AG09309 (cell line): ENCODE results near the gene OLFML2B.
A peak's percentile ranks its signal among the peaks of the same experiment; 100 is the strongest.

Source experiments
- DNase-seq: peaks from one replicate; pipeline ENCODE4 v3.0.0-alpha.2; 2010; ENCODE audit warnings: low read depth
- H3K4me3 ChIP-seq: 2 replicates; pipeline ENCODE4 v1.5.1; 2011; ENCODE audit warnings: mild to moderate bottlenecking, low read depth, low read length, moderate library complexity; ENCODE audit not compliant: control insufficient read depth
- TF ChIP-seq, protein P1 (sequence below): IDR thresholded peaks from 2 replicates; pipeline ENCODE4 v1.5.1; 2011; ENCODE audit warnings: mild to moderate bottlenecking, low read depth, low read length, inconsistent platforms; ENCODE audit not compliant: insufficient read depth, control insufficient read depth; ENCODE audit errors: missing control alignments

Gene OLFML2B

DNA sequence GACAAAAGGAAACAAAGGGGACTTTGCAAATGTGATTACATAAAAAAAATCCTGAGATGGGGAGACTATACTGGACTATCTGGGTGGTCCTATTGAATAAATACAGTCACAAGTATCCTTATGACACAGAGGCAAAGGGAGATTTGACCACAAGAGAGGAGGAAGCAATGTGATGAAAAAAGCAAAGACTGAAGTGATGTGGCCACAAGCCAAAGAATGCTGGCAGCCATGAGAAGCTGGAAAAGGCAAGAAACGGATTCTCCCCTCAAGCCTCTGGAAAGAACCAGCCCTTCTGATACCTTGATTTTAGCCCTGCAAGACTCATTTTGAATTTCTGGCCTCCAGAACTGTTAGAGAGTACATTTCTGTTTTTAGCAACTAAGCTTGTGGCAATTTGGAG is 36.4 kb downstream of the OLFML2B start:
- TF ChIP-seq, protein P1, sequence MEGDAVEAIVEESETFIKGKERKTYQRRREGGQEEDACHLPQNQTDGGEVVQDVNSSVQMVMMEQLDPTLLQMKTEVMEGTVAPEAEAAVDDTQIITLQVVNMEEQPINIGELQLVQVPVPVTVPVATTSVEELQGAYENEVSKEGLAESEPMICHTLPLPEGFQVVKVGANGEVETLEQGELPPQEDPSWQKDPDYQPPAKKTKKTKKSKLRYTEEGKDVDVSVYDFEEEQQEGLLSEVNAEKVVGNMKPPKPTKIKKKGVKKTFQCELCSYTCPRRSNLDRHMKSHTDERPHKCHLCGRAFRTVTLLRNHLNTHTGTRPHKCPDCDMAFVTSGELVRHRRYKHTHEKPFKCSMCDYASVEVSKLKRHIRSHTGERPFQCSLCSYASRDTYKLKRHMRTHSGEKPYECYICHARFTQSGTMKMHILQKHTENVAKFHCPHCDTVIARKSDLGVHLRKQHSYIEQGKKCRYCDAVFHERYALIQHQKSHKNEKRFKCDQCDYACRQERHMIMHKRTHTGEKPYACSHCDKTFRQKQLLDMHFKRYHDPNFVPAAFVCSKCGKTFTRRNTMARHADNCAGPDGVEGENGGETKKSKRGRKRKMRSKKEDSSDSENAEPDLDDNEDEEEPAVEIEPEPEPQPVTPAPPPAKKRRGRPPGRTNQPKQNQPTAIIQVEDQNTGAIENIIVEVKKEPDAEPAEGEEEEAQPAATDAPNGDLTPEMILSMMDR = no peak
- DNase-seq = no peak
- H3K4me3 ChIP-seq = no peak overlapping the region

DNA sequence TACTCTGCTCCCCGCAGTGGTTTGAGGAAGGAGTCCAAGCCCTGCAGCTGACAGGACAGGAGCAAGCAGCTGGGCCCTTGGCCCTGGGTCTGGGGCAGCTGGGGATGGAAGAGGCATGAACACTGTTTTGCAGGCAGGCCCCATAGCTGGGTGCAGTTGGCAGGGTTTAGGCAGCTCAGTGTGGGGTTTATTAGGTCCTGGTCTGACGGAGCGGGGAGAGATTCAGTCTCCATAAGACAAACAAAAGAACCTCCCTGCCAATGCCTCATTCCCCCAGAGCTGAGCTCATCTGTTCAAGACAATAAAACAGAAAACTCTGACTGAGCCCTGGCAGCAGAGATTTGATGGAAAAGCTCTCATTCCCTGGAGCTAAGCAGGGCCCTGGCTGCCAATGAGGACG is 37.3 kb downstream of the OLFML2B start:
- H3K4me3 ChIP-seq = no peak overlapping the region
- TF ChIP-seq, protein P1 = no peak
- DNase-seq = peak; percentile 21

DNA sequence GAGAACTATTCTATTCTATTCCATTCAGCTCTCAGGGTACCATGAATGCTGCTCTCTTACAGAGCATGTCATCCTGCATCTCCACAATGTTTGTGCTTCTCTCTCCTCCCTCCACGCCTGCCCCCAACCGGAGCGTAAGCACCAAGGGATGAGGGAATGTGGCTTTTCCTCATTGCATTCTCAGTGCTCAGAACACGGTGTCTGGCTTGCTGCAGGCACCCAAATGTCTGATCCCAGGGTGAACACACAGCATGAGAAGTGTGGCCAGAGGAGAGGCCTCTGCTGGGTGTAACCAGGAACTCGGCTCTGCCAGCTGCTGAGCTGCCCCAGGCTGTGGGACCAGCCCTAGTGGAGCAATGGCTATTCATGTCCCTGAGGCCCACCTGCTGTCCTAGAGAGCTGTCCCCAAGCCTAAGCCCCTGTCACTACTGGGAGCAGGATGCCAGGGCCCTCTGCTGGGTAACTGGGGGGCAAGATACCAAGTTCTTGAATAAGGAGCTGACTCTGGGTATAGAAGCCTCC is 38.3 kb downstream of the OLFML2B start:
- no peak for DNase-seq
- H3K4me3 ChIP-seq = no peak overlapping the region
- TF ChIP-seq, protein P1 = no peak

DNA sequence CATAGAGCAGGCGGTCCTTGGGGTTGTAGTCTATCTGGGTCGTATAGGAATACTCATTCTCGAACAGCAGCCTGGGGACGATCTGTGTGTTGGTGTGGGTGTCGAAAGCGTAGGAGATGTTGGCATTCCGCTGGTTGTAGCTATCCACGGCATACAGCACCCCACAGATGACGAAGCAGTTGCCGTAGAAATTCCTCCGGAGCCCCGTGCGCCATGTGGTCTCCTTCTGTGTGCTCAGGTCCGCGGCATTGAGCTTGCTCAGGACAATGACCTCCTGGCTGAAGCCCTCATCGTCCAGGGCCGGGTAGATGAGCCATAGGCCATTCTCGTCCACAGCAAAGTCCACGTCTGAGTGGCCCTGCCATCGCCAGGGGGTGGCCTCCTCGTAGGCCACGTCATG is 39.9 kb downstream of the OLFML2B start:
- no peak overlapping the region for H3K4me3 ChIP-seq
- TF ChIP-seq, protein P1 = no peak
- DNase-seq = no peak

DNA sequence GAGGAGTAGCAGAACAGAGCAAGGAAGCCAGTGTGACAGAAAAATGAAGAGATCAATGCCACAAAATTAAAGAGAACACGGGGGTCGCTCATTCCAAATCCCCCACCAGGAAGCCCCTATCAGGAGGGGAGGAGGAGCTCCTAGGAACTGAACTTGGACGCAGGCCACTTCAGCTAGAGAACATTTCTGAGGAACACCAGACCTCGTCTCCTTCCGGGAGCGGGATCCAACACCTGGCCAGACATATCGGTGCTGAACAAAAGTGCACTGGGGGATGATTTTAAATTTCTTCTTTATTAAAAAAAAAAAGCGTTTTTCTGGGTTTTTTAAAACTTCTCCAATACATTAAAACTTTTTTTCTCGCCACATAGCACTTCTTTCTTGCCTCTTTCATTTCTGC is 40.8 kb downstream of the OLFML2B start:
- no peak for DNase-seq
- TF ChIP-seq, protein P1 = no peak
- no peak overlapping the region for H3K4me3 ChIP-seq

DNA sequence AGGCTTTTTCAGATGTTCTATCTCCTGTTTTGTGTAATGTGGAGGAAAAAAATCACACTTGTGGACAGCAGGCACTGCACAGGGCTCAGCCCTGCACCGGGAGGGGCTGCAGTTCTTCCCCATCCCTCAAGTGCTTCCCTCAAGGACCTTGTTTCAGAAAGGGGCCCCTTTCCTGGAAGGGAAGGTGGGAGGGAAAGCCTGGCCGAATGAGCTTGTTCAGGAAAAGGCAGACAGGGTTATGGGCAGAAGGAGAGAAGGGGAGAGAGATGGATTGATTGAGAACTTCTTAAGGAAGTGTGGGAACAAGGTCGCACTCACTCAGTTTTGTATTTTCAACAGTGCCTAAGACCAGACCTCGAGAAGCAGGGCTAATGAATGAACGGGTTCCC is 41.2 kb downstream of the OLFML2B start:
- TF ChIP-seq, protein P1 = no peak
- no peak overlapping the region for H3K4me3 ChIP-seq
- no peak for DNase-seq

DNA sequence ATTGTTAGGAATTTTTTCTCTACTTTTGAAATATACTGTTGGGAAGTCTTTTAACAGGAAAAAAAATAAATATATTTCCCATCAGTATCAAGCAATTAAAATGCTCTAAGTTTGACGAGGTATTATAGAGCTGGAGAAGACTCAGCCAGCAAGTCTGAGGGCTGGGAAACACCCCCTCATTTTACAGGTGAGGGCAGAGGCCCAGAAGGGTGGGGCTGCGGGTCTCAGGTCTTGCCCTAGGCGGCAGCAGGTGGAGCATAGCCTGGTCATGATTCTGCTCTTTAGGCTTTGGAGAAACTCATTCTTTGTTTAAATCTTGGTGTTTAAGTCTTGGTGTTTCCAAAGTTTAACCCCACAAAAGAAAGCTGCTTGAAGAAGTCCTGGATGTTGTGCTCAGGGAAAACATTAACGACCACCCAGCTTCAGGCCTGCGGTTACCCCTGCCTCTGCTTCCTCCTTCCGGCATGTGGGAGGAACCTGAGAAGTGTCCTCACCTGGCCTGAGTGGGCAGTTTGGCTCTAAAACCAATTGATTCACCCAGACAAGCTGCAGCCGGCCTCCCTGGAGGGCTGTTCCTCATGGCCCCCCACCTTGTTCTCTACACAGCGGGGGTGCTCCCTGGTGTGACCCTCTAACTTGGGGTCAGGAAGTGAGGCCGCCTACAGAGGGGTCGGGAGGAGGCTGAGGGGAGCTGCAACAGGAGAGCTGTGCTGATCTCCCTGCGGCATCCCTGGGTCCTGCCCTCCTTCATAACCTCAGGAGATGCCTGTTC is 41.7 kb downstream of the OLFML2B start:
- no peak for DNase-seq
- TF ChIP-seq, protein P1 = no peak
- no peak overlapping the region for H3K4me3 ChIP-seq
